AG10803 (cell line): ENCODE data around the gene FBXO31.

ENCODE experiments used
- DNase-seq: peaks from one replicate; pipeline ENCODE4 v3.0.0; 2010; ENCODE audit warnings: low read depth
- H3K4me3 ChIP-seq: 2 replicates; pipeline ENCODE4 v1.5.1; 2011; ENCODE audit warnings: mild to moderate bottlenecking, low read length, control low read depth
- TF ChIP-seq, protein P1 (sequence below): conservative IDR thresholded peaks from 2 replicates; pipeline ENCODE4 v1.5.1; 2011; ENCODE audit warnings: mild to moderate bottlenecking, low read length, control low read depth, inconsistent platforms

The FBXO31 gene

DNA sequence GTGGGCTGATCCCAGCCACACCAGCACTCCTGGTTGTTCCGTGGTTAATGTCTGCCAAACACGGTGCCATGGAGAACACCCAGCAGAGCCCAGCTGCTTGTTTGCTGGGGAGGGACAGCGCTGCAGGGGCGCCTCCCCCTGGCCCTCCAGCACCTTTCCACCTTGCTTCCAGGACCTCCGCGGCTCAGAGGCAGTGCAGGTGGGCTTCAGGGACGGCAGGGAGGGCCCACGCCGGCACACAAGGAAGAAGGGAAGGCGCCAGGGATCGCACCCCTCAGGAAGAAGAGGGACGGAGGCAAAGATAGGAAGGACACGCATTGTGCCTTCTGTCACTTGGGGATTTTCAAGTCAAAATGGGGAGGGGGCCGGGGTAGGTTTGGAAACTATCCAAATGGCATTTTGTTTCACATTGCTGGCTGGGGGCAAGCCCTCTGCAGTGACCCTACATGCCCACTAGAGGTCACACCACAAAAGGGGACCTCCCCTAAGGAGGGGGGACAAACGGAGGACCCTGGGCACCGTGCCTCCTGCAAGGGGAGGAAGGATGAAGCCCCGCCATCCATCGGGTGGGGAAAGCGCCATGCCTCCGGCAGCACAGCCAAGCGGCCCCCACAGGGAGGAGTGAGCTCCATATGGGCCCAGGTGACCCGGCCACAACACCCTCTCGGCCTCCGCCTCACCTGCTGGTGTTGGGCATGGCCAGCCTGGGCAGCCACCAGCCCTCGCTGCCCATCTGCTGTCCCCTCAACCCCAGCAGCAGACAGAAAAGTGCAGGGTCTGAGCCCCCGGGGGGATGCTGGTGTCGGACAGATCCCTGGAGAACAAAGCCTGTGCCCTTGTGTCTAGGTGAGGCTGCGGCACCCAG lies 58.9 kb downstream of the FBXO31 start:
- DNase-seq: peak; percentile 10
- no peak overlapping the region for H3K4me3 ChIP-seq

DNA sequence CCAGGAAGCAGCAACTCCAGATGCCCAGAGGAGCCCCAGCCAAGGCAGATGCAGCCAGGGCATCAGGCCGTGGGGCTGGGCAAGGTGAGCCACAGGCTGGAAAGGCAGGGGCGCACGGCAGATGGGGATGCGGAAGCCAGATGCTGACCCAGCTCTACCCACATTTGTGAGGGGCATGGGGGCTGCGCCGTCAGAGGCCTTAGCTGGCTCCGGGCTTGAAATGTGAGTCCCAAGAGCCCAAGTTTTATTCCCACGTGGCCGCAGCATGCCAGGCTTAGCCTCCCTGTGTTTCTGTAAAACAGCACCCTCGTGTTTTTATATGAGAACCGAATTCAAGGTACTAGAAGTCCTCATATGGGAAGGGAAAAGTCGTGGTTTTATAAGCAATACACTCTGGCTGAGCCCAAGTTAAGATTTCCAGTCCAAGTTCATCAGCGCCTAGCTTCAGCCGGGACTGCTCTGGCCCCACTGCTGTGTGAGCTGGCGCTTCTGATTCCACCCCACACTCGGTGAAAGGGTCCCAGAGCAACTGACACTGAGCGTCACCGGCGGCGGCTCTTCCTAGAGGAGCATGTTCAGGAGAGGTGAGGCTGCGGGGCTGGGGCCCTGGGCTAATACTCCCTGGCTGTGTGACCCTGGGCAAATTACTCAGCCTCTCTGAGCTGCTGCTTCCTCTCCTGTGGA lies 59.7 kb downstream of the FBXO31 start:
- TF ChIP-seq, protein P1, sequence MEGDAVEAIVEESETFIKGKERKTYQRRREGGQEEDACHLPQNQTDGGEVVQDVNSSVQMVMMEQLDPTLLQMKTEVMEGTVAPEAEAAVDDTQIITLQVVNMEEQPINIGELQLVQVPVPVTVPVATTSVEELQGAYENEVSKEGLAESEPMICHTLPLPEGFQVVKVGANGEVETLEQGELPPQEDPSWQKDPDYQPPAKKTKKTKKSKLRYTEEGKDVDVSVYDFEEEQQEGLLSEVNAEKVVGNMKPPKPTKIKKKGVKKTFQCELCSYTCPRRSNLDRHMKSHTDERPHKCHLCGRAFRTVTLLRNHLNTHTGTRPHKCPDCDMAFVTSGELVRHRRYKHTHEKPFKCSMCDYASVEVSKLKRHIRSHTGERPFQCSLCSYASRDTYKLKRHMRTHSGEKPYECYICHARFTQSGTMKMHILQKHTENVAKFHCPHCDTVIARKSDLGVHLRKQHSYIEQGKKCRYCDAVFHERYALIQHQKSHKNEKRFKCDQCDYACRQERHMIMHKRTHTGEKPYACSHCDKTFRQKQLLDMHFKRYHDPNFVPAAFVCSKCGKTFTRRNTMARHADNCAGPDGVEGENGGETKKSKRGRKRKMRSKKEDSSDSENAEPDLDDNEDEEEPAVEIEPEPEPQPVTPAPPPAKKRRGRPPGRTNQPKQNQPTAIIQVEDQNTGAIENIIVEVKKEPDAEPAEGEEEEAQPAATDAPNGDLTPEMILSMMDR: no peak
- no peak overlapping the region for H3K4me3 ChIP-seq
- no peak for DNase-seq

More for the DNA sequence above, 58.9 kb downstream of the FBXO31 start:
- TF ChIP-seq, protein P1: peak; percentile 78

DNA sequence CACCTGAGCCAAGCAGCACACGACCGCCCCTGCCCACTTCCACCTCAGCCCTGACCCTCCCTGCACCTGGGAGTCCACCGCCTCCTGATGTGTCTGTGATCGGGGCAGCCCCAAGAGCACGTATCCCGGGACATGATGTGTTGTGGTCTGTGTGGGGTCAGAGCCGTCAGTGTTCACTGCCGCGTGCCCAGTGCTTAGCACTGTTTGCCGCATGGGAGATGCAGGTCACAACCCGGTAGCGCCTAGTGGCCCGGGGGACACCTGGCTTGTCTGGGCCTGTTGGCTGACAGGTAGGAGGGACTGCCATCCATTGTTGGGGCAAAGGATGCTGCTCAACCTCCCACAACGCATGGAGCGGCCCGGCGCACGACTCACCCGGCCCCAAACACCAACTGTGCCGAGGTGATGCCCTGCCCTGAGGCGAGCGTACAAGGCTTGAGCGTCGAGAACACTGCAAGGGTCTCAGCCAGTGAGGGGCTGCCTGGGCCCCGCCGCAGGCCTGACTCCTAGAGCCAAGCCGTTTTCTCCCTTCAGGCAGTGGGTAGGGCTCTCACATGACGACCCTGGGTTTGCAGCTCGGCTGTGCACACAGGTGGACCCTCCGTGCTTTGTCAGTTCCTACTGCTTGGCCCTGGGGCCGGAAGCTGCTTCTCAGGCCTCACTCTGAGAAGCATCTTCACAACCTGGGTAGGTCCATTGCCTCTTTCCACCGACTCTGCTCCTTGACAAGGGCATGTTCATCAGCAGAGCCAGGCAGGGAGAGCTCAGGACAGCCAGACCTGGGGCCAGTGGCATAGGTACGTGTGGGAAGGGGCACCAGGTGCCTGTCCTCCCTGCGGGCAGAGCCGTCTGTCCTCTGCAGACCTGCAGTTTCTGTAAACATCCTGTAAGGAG lies 60.5 kb downstream of the FBXO31 start:
- no peak for DNase-seq
- no peak overlapping the region for H3K4me3 ChIP-seq
- TF ChIP-seq, protein P1: no peak

- no peak for DNase-seq
- no peak overlapping the region for H3K4me3 ChIP-seq
- TF ChIP-seq, protein P1: no peak
Measured at GRCh38 chr16:87322360-87322759, 61.2 kb downstream of the FBXO31 start.

- no peak for DNase-seq
- TF ChIP-seq, protein P1: no peak
- no peak overlapping the region for H3K4me3 ChIP-seq
Measured at GRCh38 chr16:87321336-87322107, 62.1 kb downstream of the FBXO31 start.

GRCh38 chr16:87320510-87321227 lies 62.9 kb downstream of the FBXO31 start:
- TF ChIP-seq, protein P1: no peak
- no peak overlapping the region for H3K4me3 ChIP-seq
- DNase-seq: no peak
